Stimulated activated CD4-positive, alpha-beta T cell treated with anti-CD3 and anti-CD28 coated beads, Interleukin-1b, Interleukin-23, amount 100 ng/mL, for 24 hours (primary cell): ENCODE data around the gene ETV6.

ENCODE experiments used
- DNase-seq, 4 experiments: peaks; one replicate each; pipeline ENCODE4 v3.0.0-alpha.2; 2020; ENCODE audit warnings: low read depth in 4 of 4, low spot score in 1 of 4

Gene ETV6

DNA sequence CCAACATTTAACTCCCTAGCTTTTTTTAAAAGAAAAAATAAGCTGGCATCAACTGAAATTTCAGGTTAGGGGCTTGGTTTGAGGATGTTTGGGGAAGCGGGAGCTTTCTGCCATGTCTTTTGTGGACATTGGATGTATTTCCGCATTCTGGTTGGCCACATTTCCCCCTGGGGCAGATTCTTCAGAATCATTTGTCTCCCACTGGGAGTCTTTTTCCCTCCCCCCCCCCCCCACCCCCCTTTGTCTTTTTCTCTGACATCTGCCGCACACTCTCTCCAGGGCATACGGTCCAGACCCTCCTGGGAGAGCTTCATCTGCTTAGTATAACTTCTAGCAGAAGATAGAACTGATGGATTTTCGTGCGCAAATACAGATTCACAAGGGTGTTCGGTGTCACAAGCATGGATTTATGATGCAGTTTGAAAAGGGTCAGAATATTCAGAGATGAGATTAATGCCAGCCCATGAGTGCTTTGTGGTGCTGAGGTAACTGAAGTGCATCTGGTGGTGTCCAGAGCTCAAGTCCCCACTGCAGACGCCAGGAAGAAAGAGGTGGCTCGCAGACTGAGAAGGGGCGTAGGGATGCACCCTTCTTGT, 40.2 kb downstream of the ETV6 start:
- no peak for DNase-seq

- DNase-seq, result no peak
Measured at GRCh38 chr12:11693067-11693466, 43.6 kb downstream of the ETV6 start.

DNA sequence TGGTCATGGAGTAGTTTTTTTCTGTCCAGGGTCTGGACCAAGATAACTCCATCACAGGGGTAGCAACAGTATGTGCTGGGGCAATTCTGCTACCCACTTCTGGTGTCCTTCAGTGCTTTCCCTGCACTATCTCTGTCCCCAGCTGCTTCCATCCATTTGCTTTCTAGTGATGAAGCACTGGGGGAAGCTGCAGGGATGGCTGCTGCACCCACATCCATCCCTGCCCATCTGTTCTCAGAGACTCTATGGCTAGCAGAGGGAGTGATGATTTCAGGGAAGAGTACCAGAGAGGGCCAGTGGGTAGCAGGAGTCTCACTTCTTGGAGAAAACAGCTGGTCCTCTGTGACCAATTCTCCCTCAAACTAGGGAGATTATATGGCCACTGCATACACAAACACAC, 44.1 kb downstream of the ETV6 start:
- no peak for DNase-seq

- no peak for DNase-seq
Measured at GRCh38 chr12:11694528-11694927, 45.1 kb downstream of the ETV6 start.

GRCh38 chr12:11695321-11695720, 45.8 kb downstream of the ETV6 start:
- no peak for DNase-seq

DNA sequence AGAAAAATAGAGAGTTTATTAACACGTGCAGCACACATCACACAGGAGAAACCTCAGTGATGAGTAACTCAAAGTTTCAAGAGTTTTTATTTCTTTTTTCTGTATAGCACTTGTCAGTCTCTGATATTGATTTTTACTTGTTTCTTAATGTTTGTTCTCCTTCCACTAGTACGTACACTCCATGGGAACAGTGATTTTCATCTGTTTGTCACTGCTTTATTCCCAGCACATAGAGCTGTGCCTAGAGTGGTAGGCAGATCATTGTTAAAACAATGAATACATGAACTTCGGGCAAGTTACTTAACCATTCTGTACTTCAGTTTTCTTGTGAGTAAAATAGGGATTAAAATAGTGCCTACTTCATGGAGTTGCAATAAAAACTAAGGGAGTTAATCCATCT, 46.6 kb downstream of the ETV6 start:
- DNase-seq, result no peak

DNA sequence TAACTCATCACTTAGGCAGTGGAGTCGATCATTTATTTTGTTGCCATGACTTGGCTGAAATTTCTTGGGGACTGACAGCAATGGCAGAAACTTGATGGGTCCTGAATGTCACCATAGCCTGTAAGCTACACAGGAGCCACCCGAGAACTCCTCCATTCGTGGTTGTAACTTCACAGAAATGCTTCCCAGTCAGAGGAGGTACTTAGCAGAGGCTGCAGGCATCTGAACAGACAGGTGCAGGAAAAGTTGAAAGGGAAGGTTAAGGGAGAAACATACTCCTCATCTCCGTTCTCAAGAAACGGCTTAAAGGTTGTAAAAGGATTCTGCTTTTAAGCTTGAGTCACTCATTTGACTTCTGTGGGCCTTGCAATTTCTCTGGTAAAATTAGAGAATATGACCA, 47.7 kb downstream of the ETV6 start:
- DNase-seq, result no peak

DNA sequence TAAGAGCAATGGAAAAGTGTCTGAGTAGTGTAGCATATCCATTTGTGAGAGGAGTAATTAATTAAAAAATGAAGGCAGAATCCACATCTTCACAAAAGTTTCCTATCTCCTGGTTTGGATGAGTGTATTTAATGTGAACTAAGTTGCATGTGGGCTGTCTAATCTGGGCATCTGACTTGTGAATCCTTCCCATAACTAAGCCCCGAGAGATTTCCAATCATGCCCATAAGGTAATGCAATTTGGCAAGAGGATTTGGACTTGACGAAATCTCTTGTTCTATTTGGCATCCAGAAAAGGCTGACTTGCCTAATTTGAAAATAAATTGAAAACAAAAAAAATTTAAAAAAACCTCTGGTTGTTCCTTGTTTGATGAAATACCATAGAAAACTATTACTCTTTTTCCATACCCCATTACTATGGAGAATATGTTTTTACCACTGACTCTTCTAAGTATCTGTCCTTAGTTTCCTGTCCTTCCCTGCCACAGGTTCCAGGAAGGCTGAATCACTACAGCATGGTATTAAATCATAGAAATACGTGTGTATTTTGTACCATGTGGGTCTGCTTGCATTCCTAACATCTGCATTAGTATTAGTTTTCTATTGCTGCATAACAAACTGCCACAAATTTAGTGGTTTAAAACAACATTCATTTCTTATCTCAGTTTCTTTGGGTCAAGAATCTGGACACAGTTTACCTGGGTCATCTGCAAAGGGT, 48.4 kb downstream of the ETV6 start:
- DNase-seq, result no peak

DNA sequence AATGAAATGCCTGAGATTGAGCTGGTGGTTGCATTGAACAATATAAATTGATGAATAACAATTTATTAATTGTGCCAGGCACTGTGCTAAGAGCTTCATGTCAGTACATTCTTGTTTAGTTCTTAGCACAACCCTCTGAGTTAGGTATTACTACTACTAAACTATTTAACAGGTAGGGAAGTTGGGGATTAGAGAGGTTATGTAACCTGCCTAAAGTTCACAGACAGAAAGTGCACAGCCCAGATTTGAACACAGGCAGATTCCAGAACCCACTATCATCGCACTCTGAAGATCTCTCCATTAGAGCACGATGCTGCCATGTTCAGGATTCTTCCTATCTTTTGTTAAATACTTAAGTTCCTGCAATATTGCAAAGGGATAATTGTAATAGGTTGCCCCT, 49.3 kb downstream of the ETV6 start:
- no peak for DNase-seq

DNA sequence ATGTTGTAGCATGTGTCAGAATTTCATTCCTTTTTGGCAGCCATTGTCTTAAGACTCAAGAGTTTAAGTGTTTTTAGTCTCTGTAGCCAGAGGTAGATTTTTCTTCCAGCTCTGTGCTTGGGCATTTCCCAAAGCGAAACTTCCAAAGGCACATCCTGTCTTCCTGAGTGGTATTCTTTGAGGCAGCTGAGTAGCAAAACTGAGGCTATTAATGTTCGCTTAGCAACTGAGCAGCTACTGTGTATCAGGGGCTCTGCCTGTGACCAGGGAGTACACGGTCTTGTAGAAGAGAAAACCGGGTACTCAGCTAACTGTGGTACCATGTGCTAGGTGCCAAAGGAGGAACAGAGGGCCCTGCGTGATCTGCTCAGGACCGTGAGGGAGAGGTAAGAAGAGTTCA, 52.0 kb downstream of the ETV6 start:
- DNase-seq, result no peak

DNA sequence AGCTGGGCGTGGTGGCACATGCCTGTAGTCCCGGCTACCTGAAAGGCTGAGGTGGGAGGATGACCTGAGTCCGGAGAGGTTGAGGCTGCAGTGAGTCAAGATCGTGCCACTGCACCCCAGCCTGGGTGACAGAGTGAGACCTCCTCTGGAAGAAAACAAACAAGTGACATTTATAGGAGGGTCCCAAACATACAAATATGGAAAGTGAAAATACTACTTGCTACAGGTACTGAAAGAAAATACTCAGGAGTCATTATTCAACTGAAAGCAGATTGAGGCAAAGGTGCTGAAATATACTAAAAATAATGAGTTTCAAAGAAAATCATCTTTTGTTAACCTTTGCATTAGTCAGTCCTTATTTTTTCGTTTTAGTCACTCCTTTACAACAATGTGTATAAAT, 53.5 kb downstream of the ETV6 start:
- DNase-seq, result no peak

DNA sequence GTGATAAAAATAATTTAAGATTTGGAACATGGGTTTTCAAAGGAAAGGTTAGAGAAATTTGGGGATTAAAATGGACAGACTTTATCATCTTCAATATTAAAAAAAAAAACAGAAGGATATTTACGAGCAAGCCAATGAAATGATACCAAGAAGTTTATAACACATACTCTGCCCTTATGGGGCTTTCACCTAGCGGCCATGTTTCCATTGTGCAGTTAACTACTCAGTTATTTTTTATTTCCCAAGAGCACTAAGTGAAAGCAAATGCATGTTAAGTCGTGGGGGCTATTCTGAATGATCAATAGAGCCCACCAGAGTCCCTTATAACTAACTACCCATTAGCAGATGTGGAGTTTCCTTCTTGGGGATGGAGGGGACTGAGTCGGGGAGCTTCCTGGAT, 53.9 kb downstream of the ETV6 start:
- no peak for DNase-seq

- DNase-seq, result no peak
Measured at GRCh38 chr12:11704089-11704488, 54.6 kb downstream of the ETV6 start.

- DNase-seq, result no peak
Measured at GRCh38 chr12:11705010-11705409, 55.5 kb downstream of the ETV6 start.

DNA sequence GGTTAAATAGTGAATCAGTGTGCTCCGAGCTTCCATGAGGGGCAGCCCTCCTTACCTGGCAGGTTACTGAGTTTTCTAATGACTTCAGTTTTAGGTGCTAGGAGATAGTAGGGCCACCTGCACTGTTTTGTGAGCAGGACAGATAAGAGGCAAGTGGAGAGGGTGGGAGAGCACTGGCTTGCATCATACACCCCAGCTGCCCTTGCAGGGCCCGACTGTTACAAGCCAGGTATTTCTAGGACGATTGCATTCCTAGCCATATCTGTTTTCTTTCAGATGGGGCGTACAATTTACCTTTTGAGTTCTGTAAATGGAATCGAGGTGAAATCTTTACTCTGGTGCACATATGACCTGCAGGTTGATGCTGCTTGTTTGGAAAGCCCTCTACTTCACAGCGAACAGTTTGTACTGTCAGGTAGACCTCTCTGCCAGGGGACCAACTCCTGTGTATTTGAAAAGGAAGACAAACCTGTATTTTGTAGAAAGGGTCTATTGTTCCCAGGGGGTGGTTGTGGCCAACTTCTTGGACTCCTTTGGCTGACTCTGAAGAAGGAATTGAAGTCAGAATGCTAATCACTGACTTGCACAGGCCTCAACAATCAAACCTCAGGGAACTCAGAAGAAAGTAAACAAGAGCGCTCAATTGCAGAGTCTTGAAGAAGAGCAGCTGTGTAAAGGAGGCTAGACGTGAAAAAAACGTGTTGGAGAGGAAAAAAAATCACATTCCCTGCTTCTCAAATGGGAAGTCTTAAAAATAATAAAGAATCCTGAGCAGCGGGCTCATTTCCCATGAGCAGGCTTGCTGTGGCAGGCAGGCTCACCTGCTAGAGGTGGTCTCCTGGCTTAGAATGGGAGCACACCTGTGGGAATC, 57.3 kb downstream of the ETV6 start:
- DNase-seq, result no peak

- no peak for DNase-seq
Measured at GRCh38 chr12:11707535-11707934, 58.1 kb downstream of the ETV6 start.

DNA sequence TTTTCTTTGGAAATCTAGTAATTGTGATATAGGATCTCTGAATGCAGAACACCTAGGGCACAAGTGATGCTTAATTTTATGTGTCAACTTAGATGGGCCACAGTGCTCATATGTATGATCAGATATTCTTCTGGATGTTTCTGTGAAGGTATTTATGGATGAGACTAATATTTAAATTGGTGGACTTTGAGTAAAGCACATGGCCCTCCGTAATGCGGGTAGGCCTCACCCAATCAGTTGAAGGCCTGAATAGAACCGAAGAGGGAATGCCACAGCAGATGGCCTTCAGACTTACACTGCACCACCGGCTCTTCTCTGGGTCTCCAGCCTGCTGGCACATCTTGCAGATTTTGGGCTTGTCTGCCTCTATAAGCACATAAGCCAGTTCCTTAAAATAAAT, 60.0 kb downstream of the ETV6 start:
- no peak for DNase-seq

GRCh38 chr12:11710431-11710830, 61.0 kb downstream of the ETV6 start:
- DNase-seq, result no peak

- DNase-seq, result no peak
Measured at GRCh38 chr12:11710906-11711305, 61.4 kb downstream of the ETV6 start.

GRCh38 chr12:11711651-11712327, 62.3 kb downstream of the ETV6 start:
- no peak for DNase-seq

DNA sequence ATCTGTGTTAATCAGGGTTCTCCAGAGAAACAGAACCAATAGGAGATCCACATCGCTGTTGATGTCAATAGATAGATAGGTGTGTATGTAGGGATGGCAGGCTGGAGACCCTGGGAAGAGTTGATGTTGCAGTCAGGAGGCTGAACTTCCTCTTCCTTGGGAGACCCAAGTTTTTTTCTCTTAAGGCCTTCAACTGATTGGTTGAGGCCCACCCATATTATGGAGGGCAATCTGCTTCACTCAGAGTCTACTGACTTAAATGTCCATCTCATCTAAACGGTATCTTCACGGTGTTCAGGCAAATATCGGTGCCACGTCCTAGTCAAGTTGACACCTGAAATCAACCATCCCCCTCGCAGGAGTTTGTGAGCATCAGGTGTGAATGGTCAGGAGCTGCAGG, 63.0 kb downstream of the ETV6 start:
- no peak for DNase-seq

DNA sequence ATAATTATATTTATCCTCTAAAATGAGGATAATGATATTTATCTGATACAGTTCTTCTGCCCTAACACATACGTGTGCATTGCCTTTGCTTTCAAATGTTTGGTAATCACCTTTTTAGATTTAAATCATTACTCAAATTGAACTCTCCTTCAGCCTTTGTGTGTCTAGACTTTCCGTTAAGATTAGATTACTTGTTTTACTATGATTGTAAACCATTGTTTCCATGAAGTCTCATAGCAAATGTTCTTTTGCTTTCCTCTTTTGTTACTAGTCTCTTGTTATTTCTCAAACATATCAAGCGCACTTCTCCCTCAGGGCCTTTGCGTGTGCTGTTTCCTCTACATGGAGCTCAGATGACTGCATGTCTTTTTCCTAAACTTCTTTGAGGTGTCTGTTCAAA, 63.7 kb downstream of the ETV6 start:
- no peak for DNase-seq
